ENCODE measurements around the gene ABI3BP.

DNA sequence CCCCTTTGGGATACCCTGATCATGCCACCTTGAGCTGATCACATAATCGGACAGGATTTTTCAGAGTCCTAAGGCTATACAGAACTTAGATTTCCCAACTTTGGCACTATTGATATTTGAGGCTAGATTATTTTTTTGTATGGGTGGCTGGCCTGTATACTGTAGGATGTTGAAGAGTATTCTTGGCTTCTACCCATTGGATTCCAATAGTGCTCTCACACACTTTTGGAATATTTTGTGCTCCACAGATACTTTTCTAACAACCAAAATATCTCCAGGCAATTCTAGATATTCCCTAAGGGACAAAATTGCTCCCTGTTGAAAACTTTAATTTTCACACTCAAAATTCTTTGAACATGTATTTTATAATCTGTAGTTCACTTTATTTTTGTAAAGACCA, 125.1 kb downstream of the ABI3BP start:
- TF ChIP-seq, protein P1, sequence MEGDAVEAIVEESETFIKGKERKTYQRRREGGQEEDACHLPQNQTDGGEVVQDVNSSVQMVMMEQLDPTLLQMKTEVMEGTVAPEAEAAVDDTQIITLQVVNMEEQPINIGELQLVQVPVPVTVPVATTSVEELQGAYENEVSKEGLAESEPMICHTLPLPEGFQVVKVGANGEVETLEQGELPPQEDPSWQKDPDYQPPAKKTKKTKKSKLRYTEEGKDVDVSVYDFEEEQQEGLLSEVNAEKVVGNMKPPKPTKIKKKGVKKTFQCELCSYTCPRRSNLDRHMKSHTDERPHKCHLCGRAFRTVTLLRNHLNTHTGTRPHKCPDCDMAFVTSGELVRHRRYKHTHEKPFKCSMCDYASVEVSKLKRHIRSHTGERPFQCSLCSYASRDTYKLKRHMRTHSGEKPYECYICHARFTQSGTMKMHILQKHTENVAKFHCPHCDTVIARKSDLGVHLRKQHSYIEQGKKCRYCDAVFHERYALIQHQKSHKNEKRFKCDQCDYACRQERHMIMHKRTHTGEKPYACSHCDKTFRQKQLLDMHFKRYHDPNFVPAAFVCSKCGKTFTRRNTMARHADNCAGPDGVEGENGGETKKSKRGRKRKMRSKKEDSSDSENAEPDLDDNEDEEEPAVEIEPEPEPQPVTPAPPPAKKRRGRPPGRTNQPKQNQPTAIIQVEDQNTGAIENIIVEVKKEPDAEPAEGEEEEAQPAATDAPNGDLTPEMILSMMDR (conservative IDR thresholded peaks at IDR 0.05; ENCODE audit: low read length), result no peak
- no peak for TF ChIP-seq EZH2phosphoT487 (IDR thresholded peaks at IDR 0.05; ENCODE audit: borderline replicate concordance)

Data from Loucy (cell line).